Endothelial cell of umbilical vein (primary cell): Measurements from ENCODE around the gene MAST4. TPM values are rescaled to one million over a fixed set of nuclear protein-coding genes. Genes with fewer than 3 reads are reported as not detected.

Source experiments
- BruUV-seq: library from RNA; stranded (reverse); fragments of 400-500 nt; replicated peaks from 2 replicates; lab custom pipeline; 2021; lab: Mats Ljungman, UMichigan
- CTCF ChIA-PET: fragments of 300-600, 350-600 bp; sonication (Branson Sonifier 250); formaldehyde crosslinking; loops from one replicate; lab custom pipeline; 2021; ENCODE audit warnings: antibody characterized with exemption, inconsistent platforms; lab: Charles Lee
- POLR2A ChIA-PET: fragments of 300-600, 350-600 bp; sonication (Branson Sonifier 250); formaldehyde crosslinking; loops from one replicate; lab custom pipeline; 2021; ENCODE audit warnings: antibody characterized with exemption, inconsistent platforms; lab: Charles Lee
- DNase-seq: peaks from one replicate; pipeline ENCODE4 v3.0.0-alpha.2; 2011; ENCODE audit warnings: low read depth, low spot score
- FAIRE-seq: peaks from 2 replicates; lab custom pipeline; 2011; peaks lifted over from hg19 to GRCh38; lab: Jason Lieb, UNC
- H2AFZ ChIP-seq: 2 replicates; pipeline ENCODE4 v1.6.0; 2012; ENCODE audit warnings: low read depth, low read length, control low read depth, inconsistent platforms
- H3K27ac ChIP-seq: 2 replicates; pipeline ENCODE4 v1.5.1; 2011; ENCODE audit warnings: low read depth, mild to moderate bottlenecking, control low read depth, low read length, moderate library complexity; ENCODE audit not compliant: insufficient read depth
- H3K27me3 ChIP-seq, 2 experiments: 2 replicates each; pipeline versions ENCODE4 v1.6.0 to v1.6.1; 2011; ENCODE audit warnings: low read length in 2 of 2, mixed read lengths in 1 of 2; ENCODE audit not compliant: control insufficient read depth in 2 of 2, insufficient read depth in 2 of 2
- H3K36me3 ChIP-seq, 2 experiments: 2 replicates in 1 of 2; 3 replicates in 1 of 2; pipeline ENCODE4 v1.5.1; 2011; ENCODE audit warnings: low read length in 2 of 2, mild to moderate bottlenecking in 1 of 2, moderate library complexity in 1 of 2; ENCODE audit not compliant: control insufficient read depth in 2 of 2, insufficient read depth in 2 of 2; ENCODE audit errors: extremely low read depth in 1 of 2
- H3K4me1 ChIP-seq: 3 replicates; pipeline ENCODE4 v1.5.1; 2011; ENCODE audit warnings: mild to moderate bottlenecking, low read length; ENCODE audit not compliant: control insufficient read depth, insufficient read depth; ENCODE audit errors: extremely low read depth
- H3K4me2 ChIP-seq: 2 replicates; pipeline ENCODE4 v1.6.1; 2011; ENCODE audit warnings: low read length, control low read depth, mixed read lengths; ENCODE audit not compliant: insufficient read depth
- H3K4me3 ChIP-seq, 3 experiments: fragments of 200-600 bp in 1 of 3; sonication (generic), shearing (Covaris generic) in 1 of 3; replicated peaks in 1 of 3; 2 replicates each; pipeline ENCODE4 v1.5.1; 2011 to 2016; ENCODE audit warnings: control low read depth in 3 of 3, low read length in 3 of 3, mild to moderate bottlenecking in 2 of 3, inconsistent platforms in 1 of 3, low read depth in 1 of 3, moderate library complexity in 1 of 3; ENCODE audit not compliant: insufficient read depth in 1 of 3
- H3K79me2 ChIP-seq: 2 replicates; pipeline ENCODE4 v1.6.0; 2012; ENCODE audit warnings: low read length, inconsistent platforms; ENCODE audit not compliant: control insufficient read depth, insufficient read depth
- H3K9ac ChIP-seq: replicated peaks from 2 replicates; pipeline ENCODE3; 2011; ENCODE audit warnings: low read length, control low read depth; ENCODE audit not compliant: insufficient read depth; ENCODE audit errors: extremely low read depth
- H3K9me1 ChIP-seq: replicated peaks from 3 replicates; pipeline ENCODE4 v1.6.0; 2011; ENCODE audit warnings: mild to moderate bottlenecking, low read length; ENCODE audit not compliant: control insufficient read depth, insufficient read depth; ENCODE audit errors: extremely low read depth
- H3K9me3 ChIP-seq: replicated peaks from 2 replicates; pipeline ENCODE4 v1.5.1; 2012; ENCODE audit warnings: low read length, inconsistent platforms; ENCODE audit not compliant: control insufficient read depth, insufficient read depth
- H4K20me1 ChIP-seq: replicated peaks from 2 replicates; pipeline ENCODE3; 2011; ENCODE audit warnings: mild to moderate bottlenecking, low read length; ENCODE audit not compliant: control insufficient read depth, insufficient read depth; ENCODE audit errors: extremely low read depth
- EZH2 ChIP-seq: IDR thresholded peaks from 2 replicates; pipeline ENCODE4 v1.6.1; 2012; ENCODE audit warnings: borderline replicate concordance, low read depth, mild to moderate bottlenecking, moderate library complexity, low read length, inconsistent platforms; ENCODE audit not compliant: severe bottlenecking
- FOS ChIP-seq: IDR thresholded peaks from 2 replicates; pipeline ENCODE4 v1.6.1; 2011; ENCODE audit warnings: mild to moderate bottlenecking, low read length, moderate library complexity, borderline replicate concordance; ENCODE audit not compliant: insufficient read depth
- GATA2 ChIP-seq: IDR thresholded peaks from 2 replicates; pipeline ENCODE4 v1.7.0; 2011; ENCODE audit warnings: low read depth, mild to moderate bottlenecking, moderate library complexity, mixed read lengths, low read length; ENCODE audit not compliant: insufficient read length, insufficient read depth
- JUN ChIP-seq: IDR thresholded peaks from 2 replicates; pipeline ENCODE4 v1.6.1; 2011; ENCODE audit warnings: borderline replicate concordance, low read depth; ENCODE audit not compliant: insufficient read length, insufficient read depth
- MYC ChIP-seq: IDR thresholded peaks from one replicate; pipeline ENCODE4 v1.6.1; 2011; ENCODE audit warnings: mild to moderate bottlenecking, low read depth, low read length
- POLR2A ChIP-seq: IDR thresholded peaks from 2 replicates; pipeline ENCODE4 v1.6.1; 2012; ENCODE audit warnings: low read depth, mild to moderate bottlenecking, control low read depth, low read length
- POLR2AphosphoS5 ChIP-seq: IDR thresholded peaks from 2 replicates; pipeline ENCODE4 v1.6.1; 2012; ENCODE audit warnings: low read depth, mild to moderate bottlenecking, control low read depth, low read length, moderate library complexity; ENCODE audit not compliant: insufficient read depth
- dilution Hi-C: fragments of 300-500 bp; cut with MboI; formaldehyde crosslinking; loops from one replicate; pipeline ENCODE4 v1.15.0; 2019; ENCODE audit warnings: low sequenced_read_pairs; ENCODE audit not compliant: extremely low pct_ligation_motif_present
- intact Hi-C: fragments of 100-400 bp; cut with micrococcal nuclease; formaldehyde crosslinking; loops from one replicate; pipeline ENCODE4 v1.10.0; 2022
- polyA plus RNA-seq, 4 experiments: library from polyadenylated mRNA; depleted of rRNA in 3 of 4; stranded (reverse) in 3 of 4; unstranded in 1 of 4; fragments of >200 nt; gene quantifications; 2 replicates each; pipeline versions ENCODE4 v1.2.1 to v1.2.3, GENCODE V29; 2011 to 2012; ENCODE audit warnings: missing spikeins in 1 of 4
- total RNA-seq: library from RNA; stranded (reverse); gene quantifications from 2 replicates; pipeline ENCODE4 v1.2.3, GENCODE V29; 2021
- TF ChIP-seq, protein P1 (sequence below): IDR thresholded peaks from 2 replicates; pipeline ENCODE4 v1.6.1; 2011; ENCODE audit not compliant: insufficient read depth, insufficient read length
- TF ChIP-seq, protein P2 (sequence below), 2 donors: IDR thresholded peaks; 1 replicate in 1 of 2; 2 replicates in 1 of 2; pipeline ENCODE4 v1.5.1; 2011; ENCODE audit warnings: low read length in 2 of 2, mild to moderate bottlenecking in 2 of 2, moderate library complexity in 2 of 2, control low read depth in 1 of 2, inconsistent platforms in 1 of 2, low read depth in 1 of 2; ENCODE audit not compliant: insufficient read depth in 1 of 2; ENCODE audit errors: extremely low read depth in 1 of 2

Gene MAST4
- total and polyA plus RNA-seq, 2 donors (not counting 3 experiments of a cell fraction or from before 2014, with no cell fraction given): 40.2 to 116 TPM

DNA sequence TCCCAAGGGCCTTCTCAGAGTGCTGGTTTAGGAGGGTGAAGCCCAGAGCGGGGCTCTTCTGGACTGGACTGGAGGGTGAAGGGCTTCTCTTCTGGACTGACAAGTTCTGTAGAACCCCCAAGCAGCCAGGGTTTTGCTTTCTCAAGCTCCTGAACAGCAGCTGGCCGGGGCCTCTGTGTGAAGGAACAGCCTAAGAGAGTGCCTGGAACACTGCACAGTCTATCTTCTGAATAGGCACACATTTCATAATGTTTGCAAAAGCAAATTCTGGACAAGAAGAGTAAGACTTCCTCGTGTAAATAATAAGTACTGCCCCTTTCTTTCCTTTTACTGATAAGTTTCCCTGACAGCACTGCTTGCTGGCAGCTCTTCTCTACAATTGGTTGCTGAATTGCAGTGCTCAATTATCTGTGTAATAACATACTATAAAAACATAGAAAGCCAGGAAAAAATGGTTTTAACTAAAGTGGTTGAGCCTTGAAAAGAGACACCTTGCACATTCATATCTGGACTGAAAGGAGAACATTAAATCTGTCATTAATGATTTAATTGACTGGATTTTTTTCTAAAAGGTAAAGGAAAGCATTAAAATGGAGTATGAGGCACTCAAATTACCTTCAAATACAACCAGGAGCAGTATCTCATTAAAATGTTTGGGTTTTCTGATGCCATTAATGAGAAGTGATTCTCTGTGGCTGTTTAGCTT is 20.5 kb downstream of the MAST4 start:
- no peak overlapping the region for H3K4me3 ChIP-seq
- dilution Hi-C loops (no loop called here), intact Hi-C loops (no loop called here)
- no peak overlapping the region for H2AFZ ChIP-seq
- ChIA-PET POLR2A (no interaction called here), CTCF (interaction anchor here (0.9 kb wide), 1 partner anchor 16 kb away, joined by 3 read pairs; no protein-coding TSS in a partner anchor)
- no peak for FAIRE-seq
- H3K4me2 ChIP-seq: no peak overlapping the region
- H3K27me3 ChIP-seq: peaks cover 4 to 8% of the 10 kb centered on the region in 2 experiments
- no peaks in the 10 kb centered on the region for H3K79me2 ChIP-seq
- no TSS peak for BruUV-seq
- no peak overlapping the region for H3K27ac ChIP-seq
- no peak overlapping the region for H3K9ac ChIP-seq
- H3K9me3 ChIP-seq: no peaks in the 10 kb centered on the region
- H3K4me1 ChIP-seq: no peaks in the 10 kb centered on the region
- no peaks in the 10 kb centered on the region for H4K20me1 ChIP-seq
- no peak for DNase-seq
- no peaks in the 10 kb centered on the region for H3K9me1 ChIP-seq
- no peak for TF ChIP-seq EZH2
- no peak for TF ChIP-seq POLR2A
- TF ChIP-seq, protein P1, sequence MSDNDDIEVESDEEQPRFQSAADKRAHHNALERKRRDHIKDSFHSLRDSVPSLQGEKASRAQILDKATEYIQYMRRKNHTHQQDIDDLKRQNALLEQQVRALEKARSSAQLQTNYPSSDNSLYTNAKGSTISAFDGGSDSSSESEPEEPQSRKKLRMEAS: no peak
- TF ChIP-seq GATA2: no peak
- H3K36me3 ChIP-seq: no peaks in the 10 kb centered on the region

DNA sequence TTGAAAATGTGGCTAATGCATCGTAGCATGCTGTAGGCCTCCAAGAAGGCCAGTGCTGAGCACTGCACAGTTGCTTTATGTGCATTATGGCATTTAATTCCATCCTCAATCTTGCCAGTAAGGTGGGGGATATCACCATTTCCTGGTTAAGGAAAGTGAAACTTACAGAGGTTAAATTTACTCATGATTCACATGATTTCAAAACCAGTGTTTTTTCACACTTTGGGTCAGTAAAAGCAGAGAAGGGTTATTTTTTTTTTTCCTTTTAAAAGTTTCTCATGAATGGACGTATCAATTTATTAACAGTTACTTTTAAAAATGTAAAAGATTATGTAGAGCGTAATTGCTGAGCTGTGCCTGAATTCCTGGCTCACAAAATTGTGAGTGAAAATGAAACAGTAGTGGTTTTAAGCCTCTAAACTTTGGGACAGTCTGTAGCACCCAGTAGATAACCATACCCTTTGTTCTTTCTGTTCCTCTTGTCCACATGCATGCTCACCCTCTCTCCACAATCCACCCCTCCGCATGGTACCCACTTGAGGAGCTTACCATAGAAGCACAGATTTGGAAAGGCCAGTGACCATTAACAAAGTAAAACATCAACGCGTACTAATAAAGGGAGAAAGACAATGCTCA is 21.2 kb downstream of the MAST4 start:
- Histone ChIP-seq H3K4me1 (no peaks in the 10 kb centered on the region), H3K9me3 (no peaks in the 10 kb centered on the region), H3K9ac (no peak overlapping the region), H3K27me3 (peaks cover 0 to 5% of the 10 kb centered on the region in 2 experiments), H3K9me1 (no peaks in the 10 kb centered on the region), H3K4me3 (no peak overlapping the region), H3K27ac (no peak overlapping the region), H3K4me2 (no peak overlapping the region), H3K79me2 (no peaks in the 10 kb centered on the region), H4K20me1 (no peaks in the 10 kb centered on the region), H2AFZ (no peak overlapping the region), H3K36me3 (no peaks in the 10 kb centered on the region)
- ChIA-PET POLR2A (no interaction called here), CTCF (interaction anchor here (0.9 kb wide), 1 partner anchor 16 kb away, joined by 3 read pairs; no protein-coding TSS in a partner anchor)
- intact Hi-C loops: no loop called here
- TF ChIP-seq GATA2: no peak
- TF ChIP-seq MYC: no peak
- TF ChIP-seq, protein P1: no peak
- no peak for TF ChIP-seq JUN
- no peak for TF ChIP-seq POLR2AphosphoS5
- no peak for TF ChIP-seq EZH2
- TF ChIP-seq POLR2A: no peak
- no peak for TF ChIP-seq FOS
- TF ChIP-seq, protein P2, sequence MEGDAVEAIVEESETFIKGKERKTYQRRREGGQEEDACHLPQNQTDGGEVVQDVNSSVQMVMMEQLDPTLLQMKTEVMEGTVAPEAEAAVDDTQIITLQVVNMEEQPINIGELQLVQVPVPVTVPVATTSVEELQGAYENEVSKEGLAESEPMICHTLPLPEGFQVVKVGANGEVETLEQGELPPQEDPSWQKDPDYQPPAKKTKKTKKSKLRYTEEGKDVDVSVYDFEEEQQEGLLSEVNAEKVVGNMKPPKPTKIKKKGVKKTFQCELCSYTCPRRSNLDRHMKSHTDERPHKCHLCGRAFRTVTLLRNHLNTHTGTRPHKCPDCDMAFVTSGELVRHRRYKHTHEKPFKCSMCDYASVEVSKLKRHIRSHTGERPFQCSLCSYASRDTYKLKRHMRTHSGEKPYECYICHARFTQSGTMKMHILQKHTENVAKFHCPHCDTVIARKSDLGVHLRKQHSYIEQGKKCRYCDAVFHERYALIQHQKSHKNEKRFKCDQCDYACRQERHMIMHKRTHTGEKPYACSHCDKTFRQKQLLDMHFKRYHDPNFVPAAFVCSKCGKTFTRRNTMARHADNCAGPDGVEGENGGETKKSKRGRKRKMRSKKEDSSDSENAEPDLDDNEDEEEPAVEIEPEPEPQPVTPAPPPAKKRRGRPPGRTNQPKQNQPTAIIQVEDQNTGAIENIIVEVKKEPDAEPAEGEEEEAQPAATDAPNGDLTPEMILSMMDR (IDR thresholded peaks at IDR 0.05; ENCODE audit: extremely low read depth in 1 of 2, insufficient read depth in 1 of 2, low read depth in 1 of 2, low read length in 2 of 2): no peak
- dilution Hi-C loops: no loop called here
- no peak for DNase-seq
- no TSS peak for BruUV-seq
- FAIRE-seq: no peak
